ENCODE measurements around the gene HMGA1. TPM values are rescaled to one million over a fixed set of nuclear protein-coding genes. Genes with fewer than 3 reads are reported as not detected.
A peak's percentile ranks its signal among the peaks of the same experiment; 100 is the strongest.

The HMGA1 gene
- total RNA-seq, 2 donors from 2014 or later, result 29.6 to 37.8 TPM

- no peak for DNase-seq (ENCODE audit: low spot score)
- H3K27ac ChIP-seq, result no peak overlapping the region
- H3K9me3 ChIP-seq, result no peaks in the 10 kb centered on the region
- H3K4me1 ChIP-seq, result peaks cover 0 to 15% of the 10 kb centered on the region in 2 donors
- H3K36me3 ChIP-seq, result no peaks in the 10 kb centered on the region
- no peak for TF ChIP-seq CTCF (IDR thresholded peaks at IDR 0.05)
- no peak overlapping the region for H3K4me3 ChIP-seq
- H3K27me3 ChIP-seq, result no peaks in the 10 kb centered on the region
Measured at GRCh38 chr6:34232901-34233300, 3.8 kb upstream of the HMGA1 start.

GRCh38 chr6:34233867-34234266 is 2.8 kb upstream of the HMGA1 start:
- H3K36me3 ChIP-seq, result no peaks in the 10 kb centered on the region
- no peak overlapping the region for H3K27ac ChIP-seq
- TF ChIP-seq CTCF (IDR thresholded peaks at IDR 0.05), result no peak
- H3K4me1 ChIP-seq, result peaks cover 0 to 25% of the 10 kb centered on the region in 2 donors
- no peaks in the 10 kb centered on the region for H3K27me3 ChIP-seq
- H3K9me3 ChIP-seq, result no peaks in the 10 kb centered on the region
- DNase-seq (ENCODE audit: low spot score), result no peak
- H3K4me3 ChIP-seq, result no peak overlapping the region

- H3K9me3 ChIP-seq, result no peaks in the 10 kb centered on the region
- peak overlapping the region; percentile 88 to 95 for H3K27ac ChIP-seq
- no peak for TF ChIP-seq CTCF (IDR thresholded peaks at IDR 0.05)
- DNase-seq (ENCODE audit: low spot score), result no peak
- H3K4me3 ChIP-seq, result no peak overlapping the region
- H3K36me3 ChIP-seq, result no peaks in the 10 kb centered on the region
- no peaks in the 10 kb centered on the region for H3K27me3 ChIP-seq
- H3K4me1 ChIP-seq, result peaks cover 0 to 25% of the 10 kb centered on the region in 2 donors
Measured at GRCh38 chr6:34234667-34235306, 1.9 kb upstream of the HMGA1 start.

- peak overlapping the region in 1 of 2 donors; percentile 69 for H3K4me3 ChIP-seq
- H3K36me3 ChIP-seq, result no peaks in the 10 kb centered on the region
- DNase-seq (ENCODE audit: low spot score), result no peak
- TF ChIP-seq CTCF (IDR thresholded peaks at IDR 0.05), result no peak
- H3K9me3 ChIP-seq, result no peaks in the 10 kb centered on the region
- H3K27me3 ChIP-seq, result no peaks in the 10 kb centered on the region
- peaks cover 0 to 25% of the 10 kb centered on the region in 2 donors for H3K4me1 ChIP-seq
- H3K27ac ChIP-seq, result peak overlapping the region; percentile 88 to 95
Measured at GRCh38 chr6:34235307-34236130, 1.2 kb upstream of the HMGA1 start.

- Histone ChIP-seq H3K36me3 (no peaks in the 10 kb centered on the region), H3K9me3 (no peaks in the 10 kb centered on the region), H3K4me1 (peaks cover 0 to 25% of the 10 kb centered on the region in 2 donors), H3K27ac (peak overlapping the region; percentile 88 to 95), H3K27me3 (no peaks in the 10 kb centered on the region), H3K4me3 (peak overlapping the region; percentile 69 to 83)
- DNase-seq (ENCODE audit: low spot score), result no peak
- TF ChIP-seq CTCF (IDR thresholded peaks at IDR 0.05), result no peak
Measured at GRCh38 chr6:34236131-34236442, 586 bp upstream of the HMGA1 start.

Measured in right atrium auricular region (tissue), 2 donors.